ENCODE results near the gene LIF. TPM values are rescaled to one million over a fixed set of nuclear protein-coding genes. Genes with fewer than 3 reads are reported as not detected.

The LIF gene
- total RNA-seq, 4 donors from 2014 or later = 4.2 to 15.3 (median 8.5) TPM

GRCh38 chr22:30190574-30190973 is 56.0 kb downstream of the LIF start:
- no peaks in the 10 kb centered on the region for H3K36me3 ChIP-seq
- no peak overlapping the region for H3K4me3 ChIP-seq
- H3K27ac ChIP-seq = no peak overlapping the region
- 86% methylated on average over 1 of the region's 1 CpG for WGBS
- peaks cover 11% of the 10 kb centered on the region for H3K4me1 ChIP-seq
- no peaks in the 10 kb centered on the region for H3K9me3 ChIP-seq
- no peak for TF ChIP-seq CTCF (IDR thresholded peaks at IDR 0.05)
- TF ChIP-seq POLR2AphosphoS5 (IDR thresholded peaks at IDR 0.05) = no peak
- TF ChIP-seq POLR2A (IDR thresholded peaks at IDR 0.05) = no peak
- TF ChIP-seq EP300 (IDR thresholded peaks at IDR 0.05) = no peak
- no peak for DNase-seq (ENCODE audit: low spot score in 2 of 2)
- no peaks in the 10 kb centered on the region for H3K27me3 ChIP-seq

Other genes with a start within 250 kb of the LIF start
- gene HORMAD2, start 166.3 kb downstream of the LIF start, total RNA-seq = not detected
- under 1 TPM in 1 of 4 donors, not detected in 3; 0.34 TPM for gene OSM, start 20.1 kb upstream of the LIF start, total RNA-seq
- 10 to 100 TPM; 16.3 to 22.8 (median 20.6) TPM for gene CASTOR1, start 42.7 kb upstream of the LIF start, total RNA-seq
- gene TBC1D10A, start 80.2 kb upstream of the LIF start, total RNA-seq = 10 to 100 TPM; 38.3 to 49.2 (median 43.0) TPM
- gene SF3A1, start 110.1 kb upstream of the LIF start, total RNA-seq = 100 to 1,000 TPM; 112 to 208 (median 152) TPM
- 1 to 10 TPM; 2.2 to 4.7 (median 3.1) TPM for gene CCDC157, start 110.2 kb upstream of the LIF start, total RNA-seq
- 10 to 100 TPM in 2 of 4 donors, 1 to 10 TPM in 2; 6.3 to 15.5 (median 10.2) TPM for gene RNF215, start 140.7 kb upstream of the LIF start, total RNA-seq
- gene SEC14L2, start 150.3 kb upstream of the LIF start, total RNA-seq = 10 to 100 TPM in 3 of 4 donors, 1 to 10 TPM in 1; 8.9 to 19.9 (median 13.5) TPM
- 10 to 100 TPM in 1 of 4 donors, 1 to 10 TPM in 3; 2.5 to 13.7 (median 3.5) TPM for gene MTFP1, start 179.0 kb upstream of the LIF start, total RNA-seq
- gene SEC14L3, start 225.3 kb upstream of the LIF start, total RNA-seq = not detected